HepG2 (cell line): ENCODE results near the gene SNAI3. TPM values are rescaled to one million over a fixed set of nuclear protein-coding genes. Genes with fewer than 3 reads are reported as not detected.

Experiments used
- ATM ChIP-seq: fragments of 450-650 bp; IDR thresholded peaks from 2 replicates; pipeline ENCODE4 v1.7.1; 2017; ENCODE audit warnings: mild to moderate bottlenecking, borderline replicate concordance
- CENPT ChIP-seq: sonication (generic); formaldehyde crosslinking; IDR thresholded peaks from 2 replicates; pipeline ENCODE4 v1.8.0; 2022; ENCODE audit warnings: low read depth, mild to moderate bottlenecking, moderate library complexity, missing genetic modification reagents
- DRAP1 ChIP-seq: IDR thresholded peaks from 2 replicates; pipeline ENCODE4 v1.6.1; 2016; ENCODE audit warnings: missing genetic modification reagents, missing compliant biosample characterization
- FOXA1 ChIP-seq, 2 experiments: fragments of 450-650 bp in 1 of 2; sonication (generic) in 1 of 2; formaldehyde crosslinking in 1 of 2; IDR thresholded peaks; 2 replicates each; pipeline versions ENCODE4 v1.4.0 to v1.6.1; 2016 to 2020; ENCODE audit warnings: missing genetic modification reagents in 1 of 2
- GTF3A ChIP-seq: sonication (generic); formaldehyde crosslinking; conservative IDR thresholded peaks from 2 replicates; pipeline ENCODE4 v1.4.0; 2020; ENCODE audit warnings: mild to moderate bottlenecking, missing genetic modification reagents
- HINFP ChIP-seq: sonication (generic); formaldehyde crosslinking; IDR thresholded peaks from 2 replicates; pipeline ENCODE4 v1.4.0; 2020; ENCODE audit warnings: low read depth, mild to moderate bottlenecking, missing genetic modification reagents
- HNF4G ChIP-seq, 2 experiments: sonication (generic) in 1 of 2; formaldehyde crosslinking in 1 of 2; IDR thresholded peaks; 2 replicates each; pipeline versions ENCODE4 v1.4.0 to v1.6.1; 2011 to 2020; ENCODE audit warnings: borderline replicate concordance in 2 of 2, low read depth in 2 of 2, mild to moderate bottlenecking in 2 of 2, low read length in 1 of 2, missing genetic modification reagents in 1 of 2, moderate library complexity in 1 of 2
- HNRNPLL ChIP-seq: fragments of 200-400 bp; formaldehyde crosslinking; IDR thresholded peaks from 2 replicates; pipeline ENCODE4 v1.6.1; 2017; ENCODE audit warnings: mild to moderate bottlenecking, low read depth, low read length; ENCODE audit not compliant: poor library complexity, severe bottlenecking
- SNAPC4 ChIP-seq: sonication (generic); formaldehyde crosslinking; IDR thresholded peaks from 2 replicates; pipeline ENCODE4 v1.4.0; 2020; ENCODE audit warnings: mild to moderate bottlenecking, missing genetic modification reagents
- SP5 ChIP-seq: IDR thresholded peaks from 2 replicates; pipeline ENCODE4 v1.6.1; 2016; ENCODE audit warnings: low read depth, borderline replicate concordance
- STAG1 ChIP-seq: sonication (generic); formaldehyde crosslinking; IDR thresholded peaks from 2 replicates; pipeline ENCODE4 v1.4.0; 2020; ENCODE audit warnings: missing genetic modification reagents
- TAF15 ChIP-seq: fragments of 200-400 bp; formaldehyde crosslinking; IDR thresholded peaks from one replicate; pipeline ENCODE4 v1.6.1; 2018; ENCODE audit warnings: mild to moderate bottlenecking, low read depth, low read length; ENCODE audit not compliant: poor library complexity, severe bottlenecking
- TFE3 ChIP-seq: IDR thresholded peaks from 2 replicates; pipeline ENCODE4 v1.6.1; 2016
- ZNF136 ChIP-seq: sonication (generic); formaldehyde crosslinking; IDR thresholded peaks from 2 replicates; pipeline ENCODE4 v1.8.1; 2022; ENCODE audit warnings: low read depth, mild to moderate bottlenecking, moderate library complexity, missing genetic modification reagents
- ZNF281 ChIP-seq: sonication (generic); formaldehyde crosslinking; IDR thresholded peaks from 2 replicates; pipeline ENCODE4 v1.4.0; 2020; ENCODE audit warnings: missing genetic modification reagents, borderline replicate concordance
- ZNF468 ChIP-seq: sonication (generic); formaldehyde crosslinking; IDR thresholded peaks from 2 replicates; pipeline ENCODE4 v1.8.0; 2022; ENCODE audit warnings: mild to moderate bottlenecking, moderate library complexity, missing genetic modification reagents
- ZNF570 ChIP-seq: sonication (generic); formaldehyde crosslinking; IDR thresholded peaks from 2 replicates; pipeline ENCODE4 v1.4.0; 2020; ENCODE audit warnings: mild to moderate bottlenecking, missing genetic modification reagents, borderline replicate concordance
- ZNF790 ChIP-seq: sonication (generic); formaldehyde crosslinking; IDR thresholded peaks from 2 replicates; pipeline ENCODE4 v1.8.0; 2022; ENCODE audit warnings: missing genetic modification reagents, mild to moderate bottlenecking, borderline replicate concordance
- polyA plus RNA-seq, 8 experiments: library from polyadenylated mRNA; depleted of rRNA in 3 of 8; stranded (reverse) in 7 of 8; unstranded in 1 of 8; fragments of >200 nt; fragmentation: Illumina TruSeq in 4 of 8; extraction: Trizol in 4 of 8; gene quantifications; 2 replicates each; pipeline versions ENCODE4 v1.2.1 to v1.2.3, GENCODE V29; 2011 to 2016; ENCODE audit warnings: low read depth in 4 of 8, missing spikeins in 1 of 8, mixed read lengths in 1 of 8; ENCODE audit not compliant: insufficient read depth in 1 of 8
- total RNA-seq, 5 experiments: library from RNA; depleted of rRNA; stranded (reverse); fragments of >200 nt; fragmentation: Illumina TruSeq; extraction: Trizol; gene quantifications; 2 replicates each; pipeline ENCODE4 v1.2.3, GENCODE V29; 2016; ENCODE audit warnings: low read depth in 1 of 5

Gene SNAI3
- total and polyA plus RNA-seq, 2 of the 13 experiments (the other 11 are each of a cell fraction or from before 2014, with no cell fraction given) = 0.09 to 0.18 TPM

- TF ChIP-seq GTF3A (CRISPR knock-in tag) = no peak
- no peak for TF ChIP-seq TFE3 (CRISPR knock-in tag)
- TF ChIP-seq HINFP = no peak
- TF ChIP-seq FOXA1 (IDR thresholded peaks at IDR 0.05) = no peak
- TF ChIP-seq FOXA1 (CRISPR knock-in tag; IDR thresholded peaks at IDR 0.05) = no peak
- TF ChIP-seq TAF15 = no peak
- TF ChIP-seq ZNF570 (CRISPR knock-in tag) = no peak
- TF ChIP-seq SP5 = 0 out of 2 replicates have a peak, but pooled peaks have one; percentile 30
- TF ChIP-seq STAG1 (CRISPR knock-in tag) = no peak
- TF ChIP-seq ZNF281 (CRISPR knock-in tag) = no peak
- TF ChIP-seq ATM = no peak
- TF ChIP-seq HNRNPLL = no peak
- no peak for TF ChIP-seq SNAPC4
- no peak for TF ChIP-seq ZNF136 (CRISPR knock-in tag)
- TF ChIP-seq ZNF468 = no peak
- no peak for TF ChIP-seq CENPT
- TF ChIP-seq ZNF790 (CRISPR knock-in tag) = no peak
- no peak for TF ChIP-seq DRAP1 (CRISPR knock-in tag)
- no peak for TF ChIP-seq HNF4G (IDR thresholded peaks at IDR 0.05; ENCODE audit: borderline replicate concordance, low read depth, low read length)
- no peak; the same call in 1 of the 2 replicates for TF ChIP-seq HNF4G (CRISPR knock-in tag; IDR thresholded peaks at IDR 0.05; ENCODE audit: borderline replicate concordance, low read depth)
Observed at GRCh38 chr16:88687254-88687576, 908 bp upstream of the SNAI3 start (continued).
